SK-N-SH (cell line): ENCODE results near the gene OIP5.

Experiments used
- CHD2 ChIP-seq: fragments of 150-350 bp; IDR thresholded peaks from 2 replicates; pipeline ENCODE4 v1.6.1; 2018; ENCODE audit warnings: low read length; ENCODE audit not compliant: partially characterized antibody
- FOXM1 ChIP-seq: IDR thresholded peaks from 2 replicates; pipeline ENCODE4 v1.4.0; 2012; ENCODE audit warnings: low read depth, mild to moderate bottlenecking
- TF ChIP-seq, protein P1 (sequence below): IDR thresholded peaks from 2 replicates; pipeline ENCODE4 v1.4.0; 2012; ENCODE audit warnings: low read depth
- TF ChIP-seq, protein P2 (sequence below): fragments of 200-600 bp; sonication (generic); IDR thresholded peaks from 2 replicates; pipeline ENCODE4 v1.6.1; 2017; ENCODE audit warnings: antibody characterized with exemption, mild to moderate bottlenecking, moderate library complexity

DNA sequence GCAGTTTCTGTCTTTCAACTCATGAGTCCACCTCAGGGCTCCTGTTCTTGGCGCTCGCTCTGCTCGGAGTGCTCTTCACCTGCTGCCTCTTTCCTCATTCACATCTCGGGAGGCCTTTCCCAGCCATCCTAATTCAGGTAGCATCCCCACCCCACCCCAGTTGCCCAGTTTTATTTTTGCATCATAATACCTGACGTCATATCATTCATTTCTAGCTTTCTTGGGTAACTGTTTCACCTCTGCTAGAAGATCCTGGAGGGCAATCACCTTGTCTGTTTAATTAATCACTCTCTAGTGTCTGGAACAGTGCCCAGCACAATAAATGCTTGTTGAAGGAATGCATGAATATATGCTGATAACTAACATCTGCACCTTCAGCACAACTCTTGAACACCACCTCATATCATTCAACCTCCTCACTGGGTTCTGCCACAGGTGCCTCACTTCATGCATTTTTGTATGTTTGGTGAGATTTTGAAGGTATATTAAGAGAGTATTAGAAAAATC is 7.9 kb upstream of the OIP5 start:
- no peak for TF ChIP-seq FOXM1
- no peak for TF ChIP-seq CHD2
- TF ChIP-seq, protein P1, sequence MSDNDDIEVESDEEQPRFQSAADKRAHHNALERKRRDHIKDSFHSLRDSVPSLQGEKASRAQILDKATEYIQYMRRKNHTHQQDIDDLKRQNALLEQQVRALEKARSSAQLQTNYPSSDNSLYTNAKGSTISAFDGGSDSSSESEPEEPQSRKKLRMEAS, result no peak
- TF ChIP-seq, protein P2, sequence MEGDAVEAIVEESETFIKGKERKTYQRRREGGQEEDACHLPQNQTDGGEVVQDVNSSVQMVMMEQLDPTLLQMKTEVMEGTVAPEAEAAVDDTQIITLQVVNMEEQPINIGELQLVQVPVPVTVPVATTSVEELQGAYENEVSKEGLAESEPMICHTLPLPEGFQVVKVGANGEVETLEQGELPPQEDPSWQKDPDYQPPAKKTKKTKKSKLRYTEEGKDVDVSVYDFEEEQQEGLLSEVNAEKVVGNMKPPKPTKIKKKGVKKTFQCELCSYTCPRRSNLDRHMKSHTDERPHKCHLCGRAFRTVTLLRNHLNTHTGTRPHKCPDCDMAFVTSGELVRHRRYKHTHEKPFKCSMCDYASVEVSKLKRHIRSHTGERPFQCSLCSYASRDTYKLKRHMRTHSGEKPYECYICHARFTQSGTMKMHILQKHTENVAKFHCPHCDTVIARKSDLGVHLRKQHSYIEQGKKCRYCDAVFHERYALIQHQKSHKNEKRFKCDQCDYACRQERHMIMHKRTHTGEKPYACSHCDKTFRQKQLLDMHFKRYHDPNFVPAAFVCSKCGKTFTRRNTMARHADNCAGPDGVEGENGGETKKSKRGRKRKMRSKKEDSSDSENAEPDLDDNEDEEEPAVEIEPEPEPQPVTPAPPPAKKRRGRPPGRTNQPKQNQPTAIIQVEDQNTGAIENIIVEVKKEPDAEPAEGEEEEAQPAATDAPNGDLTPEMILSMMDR, result no peak
